GM19467 (cell line): ENCODE results near the gene FBXO15.

Source experiments
- ATAC-seq: cut with Tn5 transposase; IDR thresholded peaks from one replicate; pipeline ENCODE4 v1.9.1; 2021; ENCODE audit warnings: mild to moderate bottlenecking, moderate library complexity; ENCODE audit not compliant: unreplicated experiment

Gene FBXO15

GRCh38 chr18:74154716-74155115 lies 7.1 kb upstream of the FBXO15 start:
- ATAC-seq = no peak

- ATAC-seq = no peak
Observed at GRCh38 chr18:74153793-74154192, 6.2 kb upstream of the FBXO15 start.

GRCh38 chr18:74153377-74153776 lies 5.7 kb upstream of the FBXO15 start:
- ATAC-seq = no peak

GRCh38 chr18:74152857-74153256 lies 5.2 kb upstream of the FBXO15 start:
- ATAC-seq = no peak

- ATAC-seq = no peak
Observed at GRCh38 chr18:74152270-74152669, 4.6 kb upstream of the FBXO15 start.

- ATAC-seq = no peak
Observed at GRCh38 chr18:74149878-74150277, 2.2 kb upstream of the FBXO15 start.

- ATAC-seq = peak; percentile 16
Observed at GRCh38 chr18:74148543-74149070, 973 bp upstream of the FBXO15 start.

GRCh38 chr18:74147491-74147778 lies 199 bp downstream of the FBXO15 start:
- ATAC-seq = no peak

GRCh38 chr18:74146756-74147155 lies 878 bp downstream of the FBXO15 start:
- ATAC-seq = no peak

GRCh38 chr18:74142252-74142651 lies 5.4 kb downstream of the FBXO15 start:
- ATAC-seq = no peak

GRCh38 chr18:74141667-74142066 lies 6.0 kb downstream of the FBXO15 start:
- ATAC-seq = no peak

GRCh38 chr18:74140582-74140981 lies 7.1 kb downstream of the FBXO15 start:
- no peak for ATAC-seq

- ATAC-seq = no peak
Observed at GRCh38 chr18:74139888-74140287, 7.7 kb downstream of the FBXO15 start.

GRCh38 chr18:74139411-74139810 lies 8.2 kb downstream of the FBXO15 start:
- ATAC-seq = no peak

- ATAC-seq = no peak
Observed at GRCh38 chr18:74137920-74138538, 9.6 kb downstream of the FBXO15 start.

- no peak for ATAC-seq
Observed at GRCh38 chr18:74132201-74132600, 15.4 kb downstream of the FBXO15 start.

GRCh38 chr18:74131124-74131523 lies 16.5 kb downstream of the FBXO15 start:
- no peak for ATAC-seq

- ATAC-seq = no peak
Observed at GRCh38 chr18:74128159-74128558, 19.5 kb downstream of the FBXO15 start.

GRCh38 chr18:74126684-74127655 lies 20.7 kb downstream of the FBXO15 start:
- no peak for ATAC-seq

GRCh38 chr18:74124642-74125041 lies 23.0 kb downstream of the FBXO15 start:
- ATAC-seq = no peak

GRCh38 chr18:74123200-74123599 lies 24.4 kb downstream of the FBXO15 start:
- ATAC-seq = no peak
